NCI-H524 treated with DMSO at 0.1 percent for 48 hours (cell line): ENCODE data around the gene MACF1.

Experiments
- DNase-seq: peaks from one replicate; lab custom pipeline; 2025; lab: John Stamatoyannopoulos, UW

Gene MACF1

GRCh38 chr1:39261712-39262221, 57.3 kb downstream of the MACF1 start:
- no peak for DNase-seq

DNA sequence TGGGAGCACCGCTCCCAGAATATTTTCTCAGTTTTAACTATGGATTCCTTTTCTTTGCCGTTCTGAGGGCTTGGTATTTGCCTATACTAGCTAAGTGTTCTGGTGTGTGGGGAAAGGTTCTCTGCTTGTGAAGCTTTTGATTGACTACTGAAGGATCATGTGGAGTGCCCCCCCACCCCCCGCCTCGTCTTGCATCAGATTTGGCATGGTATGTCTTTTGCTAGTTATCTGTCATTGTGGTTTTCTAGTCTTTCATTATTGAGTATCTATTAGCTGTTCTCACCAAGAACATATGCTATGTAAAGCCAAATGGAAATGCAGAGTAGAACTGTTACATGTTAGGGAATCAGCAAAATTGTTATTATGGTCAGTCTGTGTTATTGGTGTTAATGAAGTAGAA, 58.3 kb downstream of the MACF1 start:
- no peak for DNase-seq

DNA sequence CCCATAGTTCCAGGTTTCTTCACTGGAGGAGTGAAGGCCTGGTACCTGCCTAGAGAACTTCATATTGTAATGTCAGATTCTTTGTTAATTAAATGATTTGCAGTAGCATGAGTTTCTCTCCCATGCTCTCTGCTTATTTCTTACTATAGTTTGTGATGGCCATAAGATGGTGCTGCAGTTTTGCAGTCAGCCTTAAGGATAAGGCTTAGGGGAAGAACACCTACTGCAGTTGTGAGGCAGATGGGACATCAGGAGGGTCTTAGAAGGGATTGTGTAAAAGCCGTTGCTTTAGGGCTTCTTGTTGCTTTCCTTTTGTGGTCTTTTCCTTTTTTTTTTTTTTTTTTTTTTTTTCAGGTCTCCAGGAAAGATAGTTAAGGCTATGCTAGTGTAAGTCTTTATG, 61.8 kb downstream of the MACF1 start:
- DNase-seq = no peak

GRCh38 chr1:39266792-39267191, 62.3 kb downstream of the MACF1 start:
- DNase-seq = no peak

GRCh38 chr1:39268112-39268581, 63.7 kb downstream of the MACF1 start:
- DNase-seq = no peak

DNA sequence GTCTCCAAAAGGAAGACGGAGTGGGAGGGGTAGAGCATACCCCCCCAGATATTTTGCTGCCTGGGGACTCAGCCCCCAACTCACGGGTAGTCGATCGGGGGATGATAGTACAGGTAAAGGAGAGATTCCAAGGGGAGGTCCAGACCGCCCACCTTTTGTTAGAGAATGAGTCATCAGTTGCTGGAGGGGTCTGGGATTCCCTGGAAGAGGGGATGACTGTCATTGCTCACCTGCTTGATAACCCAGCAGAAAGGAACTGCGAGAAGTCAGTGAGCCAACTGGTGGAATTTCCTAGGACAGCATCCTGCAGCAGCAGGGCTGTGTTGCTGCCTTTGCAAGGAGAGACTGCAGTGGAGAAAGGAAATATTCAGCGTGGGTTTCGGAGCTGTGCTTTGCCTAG, 64.4 kb downstream of the MACF1 start:
- no peak for DNase-seq

GRCh38 chr1:39269349-39269748, 64.9 kb downstream of the MACF1 start:
- DNase-seq = no peak

- DNase-seq = peak; percentile 75
These were observed 65.4 kb downstream of the MACF1 start for GRCh38 chr1:39269791-39270342.

DNA sequence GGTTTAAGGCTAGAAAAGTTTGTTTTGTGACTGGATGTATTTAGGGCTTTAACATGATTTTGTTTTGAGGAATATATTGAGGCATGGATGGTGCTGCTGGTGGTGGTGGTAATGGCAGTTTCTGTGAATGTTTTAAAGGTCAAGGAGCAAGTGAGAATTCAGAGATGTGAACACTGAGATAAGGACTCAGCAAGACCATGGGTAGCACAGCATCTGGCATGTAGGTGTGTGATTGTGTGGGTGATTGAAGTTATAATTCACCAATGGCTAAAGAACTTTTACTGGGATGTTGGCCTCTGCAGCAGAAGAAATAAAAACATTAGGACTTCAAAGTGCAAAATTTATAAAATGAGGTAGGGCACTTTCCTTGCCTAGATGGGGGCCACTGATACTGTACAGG, 65.9 kb downstream of the MACF1 start:
- no peak for DNase-seq

- peak; percentile 57 for DNase-seq
These were observed 67.7 kb downstream of the MACF1 start for GRCh38 chr1:39272027-39272797.

GRCh38 chr1:39272798-39273469, 68.4 kb downstream of the MACF1 start:
- no peak for DNase-seq

DNA sequence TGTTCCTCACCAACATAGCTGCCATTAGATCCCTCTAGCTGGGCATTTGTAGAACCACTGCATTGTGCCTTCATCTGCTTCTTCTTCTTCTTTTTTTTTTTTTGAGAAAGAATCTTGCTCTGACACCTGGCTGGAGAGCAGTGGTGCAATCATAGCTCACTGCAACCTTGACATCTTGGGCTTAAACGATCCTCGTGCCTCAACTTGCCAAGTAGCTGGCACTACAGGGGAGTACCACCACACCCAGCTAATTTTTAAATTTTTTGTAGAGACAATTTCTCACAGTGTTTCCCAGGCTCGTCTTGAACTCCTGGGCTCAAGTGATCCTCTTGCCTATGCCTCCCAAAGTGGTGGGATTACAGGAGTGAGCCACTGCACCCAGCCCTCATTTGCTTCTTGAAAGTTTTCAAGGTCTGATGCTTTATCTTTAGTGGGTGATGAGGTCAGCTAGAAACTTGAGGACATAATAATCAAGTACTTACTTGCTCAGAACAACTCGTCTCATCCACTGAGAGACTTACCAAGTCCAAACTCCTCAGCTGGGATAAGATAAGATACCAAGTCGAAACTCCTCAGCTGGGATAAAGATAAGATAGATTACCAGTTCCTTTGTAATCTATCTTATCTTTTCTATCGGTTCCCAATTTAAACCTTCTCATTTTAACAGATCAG, 71.5 kb downstream of the MACF1 start:
- DNase-seq = no peak

GRCh38 chr1:39277879-39278278, 73.4 kb downstream of the MACF1 start:
- DNase-seq = no peak

DNA sequence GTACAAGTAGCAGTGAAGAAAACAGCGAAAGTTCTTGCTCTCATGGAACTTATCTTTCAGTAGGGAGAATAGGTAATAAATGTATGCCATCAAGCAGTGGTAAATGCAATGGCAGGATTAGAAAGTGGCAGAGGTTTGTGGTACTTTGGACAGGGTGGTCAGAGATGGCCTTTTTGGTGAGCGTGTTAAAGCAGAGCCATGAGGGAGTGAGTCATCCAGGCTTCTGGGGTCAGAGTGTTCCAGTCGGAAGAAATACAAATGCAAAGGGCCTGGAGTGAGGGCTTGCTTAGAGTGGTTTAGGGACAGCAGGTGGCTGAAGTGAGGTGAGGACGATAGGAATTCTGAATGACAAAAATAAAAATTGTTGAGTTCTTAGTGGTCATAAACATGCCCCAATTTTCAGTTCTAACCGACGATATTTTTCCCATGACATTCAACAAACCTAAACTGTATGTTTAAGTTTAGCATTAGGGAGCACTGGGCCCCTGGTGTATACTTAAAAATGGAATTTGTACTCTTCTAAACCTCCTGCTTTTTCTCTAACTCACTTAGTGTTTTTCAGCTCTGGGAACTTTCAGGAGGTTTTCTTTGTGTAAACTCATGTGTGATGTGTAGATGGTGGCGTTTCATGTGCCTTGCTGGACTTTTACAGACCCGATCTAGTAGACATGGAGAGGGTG, 78.2 kb downstream of the MACF1 start:
- no peak for DNase-seq

DNA sequence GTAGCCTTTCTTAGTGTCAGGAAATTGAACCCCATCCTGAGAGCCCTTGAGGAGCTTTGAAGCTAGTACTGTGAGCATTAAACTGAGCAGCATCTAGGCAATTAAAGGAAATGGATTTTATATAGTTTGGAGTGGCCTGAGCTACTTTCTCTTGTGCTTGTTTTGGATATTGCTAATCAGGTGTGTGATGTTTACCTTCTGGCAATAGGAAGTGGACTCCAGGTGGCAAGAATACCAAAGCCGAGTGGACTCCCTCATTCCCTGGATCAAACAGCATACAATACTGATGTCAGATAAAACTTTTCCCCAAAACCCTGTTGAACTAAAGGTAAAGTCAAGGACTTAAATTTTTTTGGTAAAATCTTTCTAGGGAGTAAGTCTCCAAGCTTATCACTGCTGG, 79.4 kb downstream of the MACF1 start:
- no peak for DNase-seq

GRCh38 chr1:39287541-39287940, 83.0 kb downstream of the MACF1 start:
- DNase-seq = no peak

DNA sequence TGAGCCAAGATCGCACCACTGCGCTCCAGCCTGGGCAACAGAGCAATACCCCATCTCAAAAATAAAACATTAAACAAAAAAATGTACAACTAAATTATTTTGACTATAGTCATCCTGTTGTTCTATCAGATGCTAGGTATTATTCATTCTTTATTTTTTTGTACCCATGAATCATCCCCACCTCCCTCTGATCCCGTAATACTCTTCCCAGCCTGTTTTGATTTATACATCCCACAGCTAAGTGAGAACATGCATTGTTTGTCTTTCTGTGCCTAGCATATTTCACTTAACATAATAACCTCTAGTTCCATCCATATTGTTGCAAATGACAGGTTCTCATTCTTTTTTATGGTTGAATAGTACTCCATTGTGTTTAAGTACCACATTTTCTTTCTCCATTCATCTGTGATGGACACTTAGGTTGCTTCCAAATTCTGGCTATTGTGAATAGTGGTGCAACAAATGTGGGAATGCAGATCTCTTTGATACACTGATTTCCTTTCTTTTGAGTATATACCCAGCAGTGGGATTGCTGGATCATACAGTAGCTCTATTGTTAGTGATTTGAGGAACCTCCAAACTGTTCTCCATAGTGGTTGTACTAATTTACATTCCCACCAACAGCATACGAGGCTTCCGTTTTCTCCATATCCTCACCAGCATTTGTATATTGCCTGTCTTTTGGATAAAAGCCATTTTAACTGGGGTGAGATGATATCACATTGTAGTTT, 84.4 kb downstream of the MACF1 start:
- DNase-seq = no peak

DNA sequence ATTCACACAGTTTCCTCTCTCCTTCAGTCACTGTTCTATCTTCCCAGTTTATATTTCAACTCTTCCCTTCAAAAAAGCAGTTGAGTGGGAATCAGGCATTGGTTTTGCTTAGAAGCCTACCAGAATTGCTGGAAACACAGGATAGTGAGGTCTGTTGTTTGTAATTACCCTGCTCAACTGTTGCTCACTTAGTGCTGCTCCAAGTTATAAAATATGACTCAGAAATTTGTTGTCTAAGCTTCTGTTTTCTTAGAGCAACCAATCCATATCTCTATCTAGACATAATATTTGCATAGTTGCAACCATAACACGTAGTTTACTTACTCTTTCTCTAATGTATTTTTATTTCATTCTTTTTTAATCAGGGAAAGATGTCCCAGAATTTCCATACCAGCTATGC, 87.9 kb downstream of the MACF1 start:
- no peak for DNase-seq

DNA sequence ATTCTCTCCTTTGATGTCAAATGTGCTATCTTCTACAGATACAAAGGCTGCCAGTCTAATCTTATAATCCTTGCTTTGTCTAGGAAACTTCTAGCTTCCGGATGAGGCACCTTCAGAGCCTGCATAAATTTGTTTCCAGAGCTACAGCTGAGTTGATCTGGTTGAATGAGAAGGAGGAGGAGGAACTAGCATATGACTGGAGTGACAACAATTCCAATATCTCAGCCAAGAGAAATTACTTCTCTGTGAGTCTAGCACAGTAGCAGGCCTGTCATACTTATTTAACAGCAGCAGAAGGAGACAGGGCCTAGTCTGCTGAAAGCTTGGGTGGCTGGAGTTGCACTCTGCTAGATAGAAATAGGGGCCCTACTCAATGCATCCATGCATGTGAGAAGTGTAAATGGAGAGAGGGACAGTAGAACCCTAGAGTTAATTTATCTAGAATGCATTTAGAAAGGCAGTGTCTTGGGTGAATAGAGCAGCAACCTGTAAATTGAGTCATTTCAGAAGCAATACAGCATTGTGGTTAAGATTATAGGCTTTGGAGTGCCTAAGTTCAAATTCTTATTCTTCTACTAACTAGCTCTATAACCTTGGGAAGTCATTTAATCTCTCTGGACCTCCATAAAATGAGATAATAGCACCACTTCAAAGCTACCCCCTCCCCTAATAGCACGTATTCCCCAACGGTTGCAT, 89.0 kb downstream of the MACF1 start:
- DNase-seq = no peak

GRCh38 chr1:39294531-39294930, 90.0 kb downstream of the MACF1 start:
- no peak for DNase-seq

DNA sequence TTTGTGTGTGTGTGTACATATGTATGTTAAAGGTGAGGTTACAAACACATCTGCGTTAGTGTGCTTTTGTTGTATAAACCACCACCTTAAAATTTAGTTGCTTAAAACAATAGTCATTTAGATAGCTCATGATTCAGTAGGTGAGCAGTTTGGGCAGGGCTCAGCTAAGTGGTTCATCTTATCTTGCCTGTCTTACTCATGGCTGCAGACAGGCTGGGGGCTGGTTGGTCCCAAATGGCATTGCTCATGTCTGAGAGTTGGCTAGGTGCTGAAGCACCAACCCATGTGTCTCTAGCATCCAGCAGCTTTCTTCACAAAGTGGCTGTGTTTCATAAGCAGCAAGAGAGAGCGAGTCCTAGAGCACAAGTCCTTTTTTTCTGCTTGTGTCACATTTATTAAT, 91.4 kb downstream of the MACF1 start:
- DNase-seq = no peak
